IPS-20b (cell line): ENCODE results near the gene SMCO2.

Experiments used
- H3K27ac ChIP-seq: one replicate; pipeline ENCODE4 v1.5.1; 2013; ENCODE audit warnings: low read length
- H3K27me3 ChIP-seq: 2 replicates; pipeline ENCODE4 v1.6.1; 2013; ENCODE audit warnings: mild to moderate bottlenecking, low read length, inconsistent platforms; ENCODE audit not compliant: insufficient read depth
- H3K36me3 ChIP-seq: 2 replicates; pipeline ENCODE4 v1.6.1; 2013; ENCODE audit warnings: low read depth, mild to moderate bottlenecking, inconsistent platforms, low read length, moderate library complexity; ENCODE audit not compliant: insufficient read depth
- H3K4me1 ChIP-seq: 2 replicates; pipeline ENCODE4 v1.6.1; 2013; ENCODE audit warnings: mild to moderate bottlenecking, control low read depth, inconsistent platforms, low read length, moderate library complexity; ENCODE audit not compliant: insufficient read depth
- H3K4me3 ChIP-seq: 2 replicates; pipeline ENCODE4 v1.5.1; 2013; ENCODE audit warnings: mild to moderate bottlenecking, low read length, inconsistent platforms
- H3K9ac ChIP-seq: 2 replicates; pipeline ENCODE4 v1.6.1; 2013; ENCODE audit warnings: low read depth, mild to moderate bottlenecking, inconsistent platforms, low read length, moderate library complexity
- H3K9me3 ChIP-seq: 2 replicates; pipeline ENCODE4 v1.6.1; 2013; ENCODE audit warnings: mild to moderate bottlenecking, low read depth, low read length, inconsistent platforms; ENCODE audit not compliant: insufficient read depth

SMCO2 gene

DNA sequence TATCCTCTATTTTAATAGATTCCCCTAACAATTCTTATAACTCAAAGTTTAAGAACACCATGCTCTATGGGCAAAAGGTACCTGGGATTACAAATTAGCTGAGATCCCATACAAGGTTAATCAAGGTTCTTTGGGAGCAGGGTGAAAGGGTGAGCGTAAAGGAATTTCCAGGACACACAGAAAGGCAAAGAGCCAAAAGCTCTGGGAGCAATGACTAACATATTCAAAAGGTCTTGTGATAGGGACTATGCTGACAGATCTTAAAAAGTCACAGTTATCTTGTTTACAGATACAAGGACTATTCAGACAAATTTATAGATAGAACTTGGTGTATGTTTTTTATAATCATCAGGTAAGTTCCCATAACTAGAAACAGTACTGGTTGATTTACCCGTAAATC is 58.0 kb downstream of the SMCO2 start:
- no peak overlapping the region for H3K9ac ChIP-seq
- H3K36me3 ChIP-seq: no peaks in the 10 kb centered on the region
- H3K27me3 ChIP-seq: no peaks in the 10 kb centered on the region
- no peak overlapping the region for H3K27ac ChIP-seq
- H3K4me1 ChIP-seq: no peaks in the 10 kb centered on the region
- no peaks in the 10 kb centered on the region for H3K9me3 ChIP-seq
- H3K4me3 ChIP-seq: no peak overlapping the region

DNA sequence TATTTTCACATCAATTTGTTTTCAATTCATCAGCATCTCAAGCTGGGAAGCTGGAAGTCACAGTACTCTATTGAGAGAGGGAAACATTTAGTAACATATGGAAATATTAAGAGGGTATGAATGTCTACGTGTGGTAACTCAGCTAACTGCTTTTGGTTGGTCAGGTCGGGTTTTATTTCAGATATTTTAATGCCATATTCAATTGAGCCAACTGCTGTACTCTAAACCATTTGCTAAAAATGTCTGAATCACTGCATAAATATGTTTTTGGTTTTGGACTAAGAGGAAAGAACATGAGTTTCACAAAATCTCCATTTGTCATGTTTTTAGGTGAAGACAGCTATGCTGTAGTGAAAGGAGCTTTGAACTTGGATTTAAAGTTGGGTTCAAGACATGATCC is 58.6 kb downstream of the SMCO2 start:
- no peaks in the 10 kb centered on the region for H3K4me1 ChIP-seq
- no peak overlapping the region for H3K9ac ChIP-seq
- H3K4me3 ChIP-seq: no peak overlapping the region
- H3K27ac ChIP-seq: no peak overlapping the region
- H3K9me3 ChIP-seq: no peaks in the 10 kb centered on the region
- no peaks in the 10 kb centered on the region for H3K36me3 ChIP-seq
- H3K27me3 ChIP-seq: no peaks in the 10 kb centered on the region

DNA sequence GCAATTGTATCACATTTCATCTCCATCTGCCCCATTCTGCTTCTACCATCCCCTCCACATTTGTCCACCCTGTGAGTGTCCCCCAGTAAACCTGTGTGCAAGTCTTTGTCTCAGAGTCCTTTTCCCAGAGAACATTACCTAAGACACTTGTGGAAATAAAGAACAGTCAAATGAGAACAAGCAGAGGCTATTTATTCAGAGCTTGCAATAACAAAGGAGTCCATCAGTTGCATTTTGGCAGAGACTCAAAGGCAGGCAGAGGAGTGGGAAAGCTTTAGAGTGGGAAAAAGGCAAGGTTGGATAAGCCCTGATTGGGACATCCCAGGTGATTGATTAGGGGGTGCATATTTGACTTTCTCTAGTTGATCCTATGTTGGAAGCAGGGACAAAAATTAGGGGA is 59.2 kb downstream of the SMCO2 start:
- Histone ChIP-seq H3K27ac (no peak overlapping the region), H3K9ac (no peak overlapping the region), H3K36me3 (no peaks in the 10 kb centered on the region), H3K9me3 (no peaks in the 10 kb centered on the region), H3K27me3 (no peaks in the 10 kb centered on the region), H3K4me1 (no peaks in the 10 kb centered on the region), H3K4me3 (no peak overlapping the region)

- Histone ChIP-seq H3K9me3 (no peaks in the 10 kb centered on the region), H3K27me3 (no peaks in the 10 kb centered on the region)
These were observed 60.2 kb downstream of the SMCO2 start for GRCh38 chr12:27506645-27507189.

DNA sequence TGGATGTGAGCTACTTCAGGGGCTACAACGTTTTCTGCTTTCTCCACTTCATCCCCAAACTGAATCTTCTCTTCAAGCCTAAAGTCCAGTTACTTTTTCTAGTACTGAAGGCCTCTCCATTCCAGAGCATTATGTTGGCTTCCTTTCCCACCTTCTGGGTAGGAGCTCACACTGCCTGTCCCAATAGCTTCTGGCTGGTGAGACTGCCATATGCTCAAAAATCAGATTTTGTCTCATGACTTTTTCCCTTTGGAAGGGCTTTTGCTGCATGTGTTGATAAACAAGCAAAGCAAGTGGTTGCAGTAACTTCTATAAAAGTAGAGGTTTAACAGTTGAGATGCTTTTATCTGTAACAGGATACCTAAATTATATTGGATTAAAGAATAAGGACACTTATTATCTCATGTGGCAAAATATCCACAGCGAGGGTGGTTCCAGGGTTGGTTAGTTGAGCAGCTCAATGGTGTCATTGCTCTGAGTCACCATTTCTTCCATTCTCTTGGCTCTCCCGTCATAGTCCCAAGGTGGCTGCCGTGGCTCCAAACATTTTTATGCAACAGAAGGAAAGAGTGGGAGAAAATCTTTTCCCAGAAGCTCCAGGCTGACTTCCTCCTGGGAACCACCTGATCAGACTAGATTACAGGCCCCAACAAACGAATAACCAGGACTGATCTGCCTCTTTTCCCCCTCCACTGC is 62.3 kb downstream of the SMCO2 start:
- Histone ChIP-seq H3K4me1 (no peaks in the 10 kb centered on the region), H3K36me3 (no peaks in the 10 kb centered on the region), H3K9me3 (no peaks in the 10 kb centered on the region), H3K4me3 (no peak overlapping the region), H3K9ac (no peak overlapping the region), H3K27ac (no peak overlapping the region), H3K27me3 (no peaks in the 10 kb centered on the region)

More at GRCh38 chr12:27506645-27507189, 60.2 kb downstream of the SMCO2 start:
- Histone ChIP-seq H3K4me1 (no peaks in the 10 kb centered on the region), H3K4me3 (no peak overlapping the region), H3K27ac (no peak overlapping the region), H3K9ac (no peak overlapping the region), H3K36me3 (no peaks in the 10 kb centered on the region)

- no peak overlapping the region for H3K27ac ChIP-seq
- H3K9me3 ChIP-seq: no peaks in the 10 kb centered on the region
- no peaks in the 10 kb centered on the region for H3K27me3 ChIP-seq
- H3K4me1 ChIP-seq: no peaks in the 10 kb centered on the region
- H3K36me3 ChIP-seq: no peaks in the 10 kb centered on the region
- no peak overlapping the region for H3K9ac ChIP-seq
- no peak overlapping the region for H3K4me3 ChIP-seq
These were observed 64.6 kb downstream of the SMCO2 start for GRCh38 chr12:27511031-27511722.

- no peaks in the 10 kb centered on the region for H3K36me3 ChIP-seq
- H3K9me3 ChIP-seq: no peaks in the 10 kb centered on the region
- H3K27me3 ChIP-seq: no peaks in the 10 kb centered on the region
- no peaks in the 10 kb centered on the region; the same call in 1 of the 2 replicates for H3K4me1 ChIP-seq
- no peak overlapping the region for H3K9ac ChIP-seq
- no peak overlapping the region for H3K27ac ChIP-seq
- H3K4me3 ChIP-seq: no peak overlapping the region
These were observed 65.1 kb downstream of the SMCO2 start for GRCh38 chr12:27511723-27512045.

- Histone ChIP-seq H3K4me1 (no peaks in the 10 kb centered on the region; the same call in 1 of the 2 replicates), H3K9ac (no peak overlapping the region), H3K36me3 (no peaks in the 10 kb centered on the region), H3K27me3 (no peaks in the 10 kb centered on the region), H3K4me3 (no peak overlapping the region), H3K27ac (no peak overlapping the region), H3K9me3 (no peaks in the 10 kb centered on the region)
These were observed 66.8 kb downstream of the SMCO2 start for GRCh38 chr12:27513155-27513824.

DNA sequence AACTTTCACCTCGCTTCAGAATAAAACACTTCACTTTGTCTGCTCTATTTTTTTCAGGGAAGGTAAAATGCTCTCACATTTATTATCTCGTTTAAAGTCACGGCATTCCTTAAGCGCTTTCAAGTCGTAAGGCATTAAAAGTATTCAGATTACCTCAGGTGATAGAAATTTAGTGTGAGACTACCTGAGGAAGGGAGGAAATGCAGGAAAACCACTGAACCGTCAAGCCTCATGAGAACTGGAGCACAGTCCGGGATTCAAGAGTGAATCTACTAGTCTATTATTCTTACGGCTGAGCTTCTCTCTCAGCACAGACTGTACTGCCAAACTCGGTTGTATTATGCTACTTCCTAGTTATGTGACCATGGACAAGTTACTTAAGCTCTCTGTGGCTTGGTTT is 69.1 kb downstream of the SMCO2 start:
- H3K4me3 ChIP-seq: no peak overlapping the region
- H3K9ac ChIP-seq: no peak overlapping the region
- H3K27ac ChIP-seq: no peak overlapping the region

DNA sequence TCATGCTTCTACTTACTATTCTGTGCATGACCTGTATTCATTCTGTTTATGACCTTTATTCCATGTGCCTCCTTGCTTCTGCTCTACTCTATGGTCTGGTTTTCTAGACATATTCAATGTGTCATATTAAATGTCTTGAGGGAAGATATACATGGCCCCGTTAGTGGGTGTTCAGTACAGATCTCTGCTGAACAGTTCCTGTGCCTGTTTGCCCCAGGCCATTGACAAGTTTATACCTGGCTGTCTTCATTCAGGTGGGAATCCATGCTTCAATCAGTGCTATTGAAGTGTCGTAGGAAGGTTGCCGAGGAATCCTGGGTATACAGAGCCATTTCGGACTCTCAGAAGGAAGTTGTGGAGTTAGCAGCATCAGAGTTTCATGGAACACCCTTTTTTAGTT is 70.1 kb downstream of the SMCO2 start:
- Histone ChIP-seq H3K4me1 (peaks cover 10% of the 10 kb centered on the region), H3K9ac (no peak overlapping the region), H3K9me3 (no peaks in the 10 kb centered on the region), H3K36me3 (no peaks in the 10 kb centered on the region), H3K27ac (no peak overlapping the region), H3K4me3 (no peak overlapping the region), H3K27me3 (no peaks in the 10 kb centered on the region)

More for the DNA sequence above, 69.1 kb downstream of the SMCO2 start:
- Histone ChIP-seq H3K36me3 (no peaks in the 10 kb centered on the region), H3K9me3 (no peaks in the 10 kb centered on the region), H3K4me1 (peaks cover 3% of the 10 kb centered on the region), H3K27me3 (no peaks in the 10 kb centered on the region)

DNA sequence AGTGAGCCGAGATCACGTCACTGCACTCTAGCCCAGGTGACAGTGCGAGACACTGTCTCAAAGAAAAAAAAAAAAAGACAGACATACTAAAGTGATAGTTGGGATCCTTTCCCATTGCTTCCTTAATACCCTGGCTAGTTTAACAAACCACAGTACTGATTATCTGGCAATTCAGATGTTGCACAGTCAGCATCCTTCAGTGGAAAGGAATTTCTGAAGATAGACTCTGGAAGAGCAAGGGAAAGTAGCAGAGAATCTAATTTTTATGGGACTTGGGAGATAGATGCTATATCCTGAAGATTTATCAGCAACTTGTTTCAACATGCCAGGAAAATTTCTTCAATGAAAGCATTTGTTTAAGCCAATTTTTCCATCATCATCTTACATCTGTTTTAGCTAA is 71.0 kb downstream of the SMCO2 start:
- H3K9me3 ChIP-seq: no peaks in the 10 kb centered on the region
- H3K27me3 ChIP-seq: no peaks in the 10 kb centered on the region
- H3K27ac ChIP-seq: no peak overlapping the region
- H3K4me1 ChIP-seq: peaks cover 10% of the 10 kb centered on the region
- H3K36me3 ChIP-seq: no peaks in the 10 kb centered on the region
- no peak overlapping the region for H3K9ac ChIP-seq
- H3K4me3 ChIP-seq: no peak overlapping the region
